ENCODE data around the gene CPED1. TPM values are rescaled to one million over a fixed set of nuclear protein-coding genes. Genes with fewer than 3 reads are reported as not detected.

CPED1 gene
- total RNA-seq, 1 experiment from 2014 or later = 0.39 TPM

GRCh38 chr7:121169469-121169868, 181.0 kb downstream of the CPED1 start:
- no peaks in the 10 kb centered on the region for H3K4me1 ChIP-seq (ENCODE audit: control insufficient read depth, insufficient read depth, low read length)
- CTCF ChIA-PET = no interaction called here
- H3K4me3 ChIP-seq (ENCODE audit: low read depth in 2 of 2, low read length in 2 of 2) = no peak overlapping the region
- TF ChIP-seq REST (IDR thresholded peaks at IDR 0.05; ENCODE audit: insufficient read depth in 1 of 2, low read depth in 2 of 2, low read length in 1 of 2) (no peak), POLR2AphosphoS5 (IDR thresholded peaks at IDR 0.05; ENCODE audit: low read depth, low read length) (no peak), TCF7L2 (IDR thresholded peaks at IDR 0.05; ENCODE audit: low read depth, low read length) (no peak), CTCF (IDR thresholded peaks at IDR 0.05) (no peak), SIN3A (IDR thresholded peaks at IDR 0.05; ENCODE audit: borderline replicate concordance, insufficient read depth, low read depth, low read length) (no peak)
- in situ Hi-C loops (cut with HindIII; ENCODE audit: low pct_unique_long_range_greater_than_20kb, low sequenced_read_pairs) = no loop called here
- no peak overlapping the region for H3K27ac ChIP-seq (ENCODE audit: low read length)
- ATAC-seq (no peak), DNase-seq (ENCODE audit: low read depth, low spot score) (no peak)
- intact Hi-C loops (cut with micrococcal nuclease; ENCODE audit: unreplicated experiment) = no loop called here
- no peaks in the 10 kb centered on the region for H3K27me3 ChIP-seq (ENCODE audit: control insufficient read depth, insufficient read depth, low read length)
- POLR2A ChIA-PET = no interaction called here
- H3K9me3 ChIP-seq (ENCODE audit: control insufficient read depth, insufficient read depth, low read depth, low read length) = no peaks in the 10 kb centered on the region
- no TSS peak for BruUV-seq (replicated peaks)
- H3K36me3 ChIP-seq (ENCODE audit: control insufficient read depth, insufficient read depth, low read length) = no peaks in the 10 kb centered on the region

GRCh38 chr7:121172484-121172883, 184.0 kb downstream of the CPED1 start:
- Histone ChIP-seq H3K9me3 (ENCODE audit: control insufficient read depth, insufficient read depth, low read depth, low read length) (no peaks in the 10 kb centered on the region), H3K36me3 (ENCODE audit: control insufficient read depth, insufficient read depth, low read length) (no peaks in the 10 kb centered on the region), H3K27me3 (ENCODE audit: control insufficient read depth, insufficient read depth, low read length) (no peaks in the 10 kb centered on the region; the same call in 1 of the 2 replicates), H3K4me3 (ENCODE audit: low read depth in 2 of 2, low read length in 2 of 2) (no peak overlapping the region), H3K27ac (ENCODE audit: low read length) (no peak overlapping the region), H3K4me1 (ENCODE audit: control insufficient read depth, insufficient read depth, low read length) (no peaks in the 10 kb centered on the region)
- CTCF ChIA-PET = no interaction called here
- intact Hi-C loops (cut with micrococcal nuclease; ENCODE audit: unreplicated experiment) = no loop called here
- POLR2A ChIA-PET = no interaction called here
- DNase-seq (ENCODE audit: low read depth, low spot score) (no peak), ATAC-seq (no peak)
- no TSS peak for BruUV-seq (replicated peaks)
- in situ Hi-C loops (cut with HindIII; ENCODE audit: low pct_unique_long_range_greater_than_20kb, low sequenced_read_pairs) = no loop called here
- TF ChIP-seq SIN3A (IDR thresholded peaks at IDR 0.05; ENCODE audit: borderline replicate concordance, insufficient read depth, low read depth, low read length) (no peak), POLR2AphosphoS5 (IDR thresholded peaks at IDR 0.05; ENCODE audit: low read depth, low read length) (no peak), TCF7L2 (IDR thresholded peaks at IDR 0.05; ENCODE audit: low read depth, low read length) (no peak), REST (IDR thresholded peaks at IDR 0.05; ENCODE audit: insufficient read depth in 1 of 2, low read depth in 2 of 2, low read length in 1 of 2) (no peak), CTCF (IDR thresholded peaks at IDR 0.05) (no peak)
